CD4-positive, alpha-beta T cell treated with Interleukin-4 for 4 hours (primary cell): Measurements from ENCODE around the gene KLF17.

ENCODE experiments used
- DNase-seq: peaks from one replicate; pipeline ENCODE4 v3.0.0-alpha.2; 2020

The KLF17 gene

DNA sequence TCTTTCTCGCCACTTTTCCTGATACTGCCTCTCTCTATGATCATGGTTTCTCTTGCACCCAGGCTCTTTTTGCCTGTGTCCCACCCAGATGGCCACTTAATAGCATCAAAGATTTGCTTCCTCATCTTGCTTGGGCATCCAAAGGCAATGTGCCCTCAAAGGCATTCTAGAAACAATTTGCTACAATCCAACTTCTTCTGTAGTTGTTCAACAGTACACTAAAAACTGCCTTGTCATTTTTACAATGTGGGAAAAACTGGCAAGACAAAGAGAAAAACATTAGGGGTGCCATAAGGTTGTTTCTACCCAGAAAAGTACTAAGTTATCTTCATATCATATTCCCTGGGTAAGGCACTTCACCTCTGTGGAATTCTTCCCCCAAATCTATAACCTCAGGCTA lies 39.3 kb downstream of the KLF17 start:
- no peak for DNase-seq

DNA sequence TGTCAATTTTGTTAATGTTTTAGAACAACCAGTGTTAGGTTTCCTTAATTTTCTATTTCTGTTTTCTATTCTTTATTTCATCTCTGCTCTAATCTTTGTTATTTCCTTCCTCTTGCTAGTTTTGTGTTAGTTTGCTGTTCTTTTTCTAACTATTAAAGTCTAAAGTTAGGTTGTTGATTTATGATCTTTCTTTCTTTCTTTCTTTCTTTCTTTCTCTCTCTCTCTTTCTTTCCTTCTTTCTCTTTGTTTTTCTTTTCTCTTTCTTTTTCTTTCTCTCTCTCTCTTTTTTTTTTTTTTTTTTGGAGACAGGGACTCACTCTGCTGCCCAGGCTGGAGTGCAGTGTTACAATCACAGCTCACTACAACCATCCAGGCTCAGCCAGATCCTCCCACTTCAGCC lies 40.2 kb downstream of the KLF17 start:
- no peak for DNase-seq

DNA sequence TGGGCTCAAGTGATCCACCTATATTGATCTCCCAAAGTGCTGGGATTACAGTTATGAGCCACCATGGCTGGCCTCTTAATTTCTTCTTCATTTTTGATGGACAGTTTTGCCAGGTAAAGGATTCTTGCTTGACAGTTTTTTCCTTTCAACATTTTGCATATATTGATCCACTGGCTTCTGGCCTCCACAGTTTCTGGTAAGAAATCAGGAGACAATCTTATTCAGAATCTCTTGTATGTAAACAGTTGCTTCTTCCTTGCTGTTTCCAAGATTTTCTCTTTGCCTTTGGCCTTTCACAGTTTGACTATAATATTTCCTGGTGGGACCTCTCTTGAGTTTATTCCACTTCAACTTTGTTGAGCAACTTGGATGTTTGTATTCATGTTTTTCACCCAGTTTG lies 42.9 kb downstream of the KLF17 start:
- no peak for DNase-seq

DNA sequence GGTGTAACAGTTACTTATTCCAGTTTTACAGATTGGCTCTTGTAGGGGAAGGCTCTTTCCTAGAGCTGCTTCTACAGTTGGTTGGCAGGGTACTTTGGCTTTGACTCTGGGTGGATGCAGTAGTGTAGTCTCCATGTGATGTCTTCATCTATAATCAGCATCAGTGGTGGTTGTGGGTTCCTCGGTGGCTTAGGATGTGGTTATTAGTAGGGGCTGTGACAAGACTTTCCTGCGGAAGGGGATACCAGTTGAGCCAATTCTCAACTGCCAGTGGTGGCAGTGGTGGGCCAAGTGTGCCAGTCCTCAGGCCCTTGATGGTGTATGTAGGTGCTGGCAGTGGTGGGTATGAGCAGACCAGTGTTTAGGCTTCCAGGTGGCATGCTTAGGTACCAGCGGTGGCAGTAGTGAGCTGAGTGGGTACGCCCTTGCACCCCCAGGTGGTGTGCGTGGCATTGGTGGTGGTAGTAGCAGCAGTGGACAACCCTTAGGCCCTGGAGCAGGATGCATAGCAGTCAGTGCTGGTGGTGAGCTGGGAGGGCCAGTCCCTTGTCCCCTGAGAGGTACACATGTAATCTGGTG lies 50.0 kb downstream of the KLF17 start:
- no peak for DNase-seq

DNA sequence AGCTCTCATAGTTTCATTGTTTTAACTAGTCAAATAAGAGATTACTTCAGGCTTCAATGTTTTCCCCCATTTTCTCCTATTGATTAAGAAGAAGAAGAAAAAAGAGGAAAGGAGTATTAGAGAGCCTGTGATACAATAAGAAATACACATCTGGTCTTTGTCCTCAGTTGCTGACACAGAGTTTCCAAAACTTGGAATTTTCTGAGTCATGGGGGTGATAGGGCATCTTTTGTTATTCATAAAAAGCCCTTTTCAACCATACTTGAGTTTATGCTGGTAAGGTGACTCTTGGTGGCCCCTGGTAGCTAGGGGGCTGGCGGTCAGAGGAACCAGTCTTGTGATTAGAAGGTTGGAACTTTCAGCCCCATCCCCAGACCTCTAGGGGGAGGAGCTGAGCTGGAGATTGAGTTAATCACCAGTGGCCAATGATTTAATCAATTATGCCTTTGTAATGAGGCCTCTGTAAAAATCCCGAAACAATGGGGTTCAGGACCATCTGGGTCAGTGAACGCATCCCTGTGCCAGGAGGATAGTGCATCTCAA lies 51.7 kb downstream of the KLF17 start:
- no peak for DNase-seq

DNA sequence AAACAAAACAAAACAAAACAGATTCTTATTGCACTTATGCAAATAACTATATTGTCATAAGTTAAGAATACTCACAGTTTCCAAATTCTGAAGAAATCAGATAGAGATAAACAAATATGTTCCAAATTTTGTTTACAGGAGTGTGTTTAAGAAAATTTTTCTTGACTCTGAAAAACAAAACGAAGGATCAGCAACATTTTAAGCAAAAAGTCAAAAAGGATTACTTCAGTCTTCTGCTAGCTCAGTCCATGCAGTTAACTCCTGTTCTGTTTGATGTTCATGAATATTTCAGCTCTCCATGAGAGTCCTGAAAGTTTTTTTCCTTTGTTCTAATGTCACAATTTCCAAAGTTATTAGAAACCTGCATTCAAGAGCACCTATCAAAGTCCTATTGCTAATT lies 56.0 kb downstream of the KLF17 start:
- no peak for DNase-seq
